Brain pericyte (primary cell): Measurements from ENCODE around the gene STK40.

ENCODE experiments used
- DNase-seq: peaks from one replicate; pipeline ENCODE4 v3.0.0-alpha.2; 2012; ENCODE audit warnings: low read depth, low spot score

The STK40 gene

GRCh38 chr1:36309397-36309796, 76.3 kb downstream of the STK40 start:
- no peak for DNase-seq

- DNase-seq = no peak
These were observed 78.0 kb downstream of the STK40 start for GRCh38 chr1:36307601-36308330.

DNA sequence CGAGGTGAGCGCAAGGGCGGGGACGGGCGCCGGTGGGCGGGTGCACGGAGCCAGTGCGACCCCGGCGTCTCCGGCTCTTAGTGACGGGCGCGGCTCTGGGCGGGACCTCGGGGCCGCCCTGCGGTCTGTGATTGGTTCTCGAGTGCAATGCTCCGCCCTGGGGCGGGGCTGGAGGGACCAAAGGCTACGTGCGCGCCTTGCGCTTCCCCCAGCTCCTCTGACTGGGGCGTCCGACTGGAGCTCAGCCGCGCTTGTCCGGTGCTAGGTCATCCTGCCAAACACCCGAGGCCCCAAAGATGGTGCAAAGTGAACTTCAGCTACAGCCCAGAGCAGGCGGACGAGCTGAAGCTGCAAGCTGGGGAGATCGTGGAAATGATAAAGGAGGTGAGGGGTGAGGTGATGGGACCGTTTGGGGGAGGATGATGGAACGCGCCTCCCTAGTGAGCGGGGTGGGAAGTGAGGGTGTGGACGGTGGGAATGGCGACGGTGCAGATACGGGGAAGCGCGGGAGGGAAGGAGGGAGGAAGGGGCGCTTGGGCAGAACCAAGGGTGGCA, 78.7 kb downstream of the STK40 start:
- DNase-seq = peak; percentile 63

- DNase-seq = no peak
These were observed 79.4 kb downstream of the STK40 start, which contains the start of gene SH3D21 for GRCh38 chr1:36306210-36306901. Gene SH3D21, plus strand, starts transcription at chr1:36306368. Its CDS starts 53 bp downstream, at chr1:36306421.

GRCh38 chr1:36305915-36306209, 79.9 kb downstream of the STK40 start:
- DNase-seq = no peak

GRCh38 chr1:36304970-36305914, 80.5 kb downstream of the STK40 start:
- no peak for DNase-seq

- DNase-seq = no peak
These were observed 81.2 kb downstream of the STK40 start for GRCh38 chr1:36304521-36304920.

DNA sequence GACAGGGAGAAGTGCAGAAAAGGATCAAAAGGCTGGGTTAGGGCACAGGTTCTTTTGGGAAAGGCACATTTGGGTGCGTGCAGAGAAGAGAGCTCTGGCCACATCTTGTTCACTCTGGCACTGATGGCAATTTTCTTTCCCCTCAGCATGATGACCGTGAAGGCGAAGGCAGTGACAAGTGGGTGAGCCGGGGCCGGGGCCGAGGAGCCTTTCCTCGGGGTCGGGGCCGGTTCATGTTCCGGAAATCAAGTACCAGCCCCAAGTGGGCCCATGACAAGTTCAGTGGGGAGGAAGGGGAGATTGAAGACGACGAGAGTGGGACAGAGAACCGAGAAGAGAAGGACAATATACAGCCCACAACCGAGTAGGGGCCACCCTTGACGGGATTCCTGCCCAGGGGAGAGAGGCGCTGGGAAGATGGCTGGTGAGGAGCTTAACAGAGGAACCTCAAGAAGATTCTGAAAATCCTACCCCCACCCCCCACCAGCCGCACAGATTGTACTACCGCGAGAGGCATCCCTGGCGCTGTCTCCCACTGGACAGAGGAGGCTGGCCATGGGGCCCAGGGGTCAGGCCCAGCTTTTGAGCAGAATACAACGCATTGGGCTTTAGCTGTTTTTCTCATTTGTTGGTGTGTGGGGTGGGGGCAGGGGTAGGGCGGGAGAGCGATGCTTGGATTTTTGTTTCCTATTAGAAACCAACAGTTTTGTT, 81.9 kb downstream of the STK40 start:
- DNase-seq = no peak

GRCh38 chr1:36303244-36303643, 82.5 kb downstream of the STK40 start:
- no peak for DNase-seq

- DNase-seq = no peak
These were observed 84.5 kb downstream of the STK40 start for GRCh38 chr1:36301220-36301619.

DNA sequence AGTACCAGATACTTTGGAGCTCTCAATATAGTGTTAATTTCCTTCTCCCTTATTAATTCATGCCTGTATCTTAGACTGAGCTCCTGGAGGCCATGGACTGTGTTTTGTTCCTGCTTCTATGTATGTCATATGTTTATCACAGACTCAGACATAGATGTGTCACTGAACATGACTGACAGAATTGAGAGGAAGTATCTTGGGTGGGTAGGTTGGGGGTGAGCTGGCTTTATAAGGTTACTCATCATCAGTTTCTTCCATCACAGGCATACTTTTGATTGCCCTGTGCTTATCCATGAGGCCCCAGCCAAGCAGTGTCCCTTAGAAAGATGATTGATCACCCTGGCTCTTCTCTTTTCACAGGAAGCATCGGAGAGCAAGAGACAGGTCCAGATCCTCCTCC, 85.2 kb downstream of the STK40 start:
- no peak for DNase-seq

DNA sequence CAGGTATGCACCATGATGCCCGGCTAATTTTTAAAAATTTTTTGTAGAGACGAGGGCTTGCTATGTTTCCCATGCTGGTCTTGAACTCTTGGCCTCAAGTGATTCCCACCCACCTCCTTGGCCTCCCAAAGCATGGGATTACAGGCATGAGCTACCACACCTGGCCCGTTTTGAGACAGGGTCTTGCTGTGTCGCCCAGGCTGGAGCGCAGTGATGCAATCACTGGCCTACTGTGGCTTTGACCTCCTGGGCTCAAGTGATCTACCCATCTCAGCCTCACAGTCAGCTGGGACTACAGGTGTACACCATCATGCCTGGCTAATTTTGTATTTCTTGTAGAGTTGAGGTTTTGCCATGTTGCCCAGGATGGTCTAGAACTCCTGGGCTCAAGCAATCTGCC, 87.1 kb downstream of the STK40 start:
- DNase-seq = no peak

DNA sequence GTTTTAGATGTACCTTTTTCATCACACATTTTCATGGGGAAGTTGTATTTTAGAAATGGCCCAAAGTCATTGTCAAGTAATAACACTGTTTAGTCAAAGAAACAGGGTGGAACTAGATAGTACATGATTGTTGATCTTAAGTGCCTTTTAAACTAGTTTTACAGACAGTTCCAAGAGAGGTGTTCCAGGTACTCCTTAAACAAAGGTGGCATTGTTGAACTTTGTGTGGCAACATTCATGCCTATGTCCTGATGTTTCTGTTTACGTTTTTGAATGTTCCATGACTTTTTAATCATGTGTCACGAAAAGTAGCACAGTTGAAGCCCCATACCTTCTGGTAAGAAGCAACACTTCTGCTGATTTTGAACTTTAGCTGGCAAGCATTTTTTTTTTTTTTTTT, 88.7 kb downstream of the STK40 start:
- no peak for DNase-seq

DNA sequence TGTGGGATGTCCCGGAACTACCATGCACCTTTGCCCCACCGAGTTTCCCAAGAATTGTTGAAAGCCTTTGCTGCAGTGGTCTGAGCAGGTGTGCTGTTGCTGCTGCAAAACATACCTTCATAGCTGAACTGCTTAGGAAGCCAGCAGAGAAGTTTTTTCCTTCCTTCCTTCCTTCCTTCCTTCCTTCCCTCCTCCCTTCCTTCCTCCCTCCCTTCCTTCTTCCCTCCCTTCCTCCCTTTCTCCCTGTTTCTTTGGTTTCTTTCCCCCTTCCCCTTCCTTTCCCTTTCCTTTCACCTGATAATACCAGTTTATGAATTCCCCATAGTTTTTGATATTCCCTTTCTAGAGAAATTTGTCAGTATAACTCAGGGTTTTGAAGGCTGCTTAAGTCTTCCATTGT, 90.3 kb downstream of the STK40 start:
- DNase-seq = no peak
